Activated naive CD4-positive, alpha-beta T cell treated with anti-CD3 and anti-CD28 coated beads, Interleukin-2, amount 10 ng/mL, durations not matched to agents 7 days and 5 days (primary cell): Measurements from ENCODE around the gene OBSL1.
A peak's percentile ranks its signal among the peaks of the same experiment; 100 is the strongest.

ENCODE experiments used
- CTCF ChIA-PET: fragments of 350-600 bp; sonication (Branson Sonifier 250); formaldehyde crosslinking; loops from one replicate; lab custom pipeline; 2021; ENCODE audit warnings: antibody characterized with exemption; lab: Charles Lee
- DNase-seq: peaks from one replicate; pipeline ENCODE4 v3.0.0-alpha.2; 2020
- H3K27ac Mint-ChIP-seq: one replicate; pipeline ENCODE4 v1.8.0; 2021; ENCODE audit warnings: mild to moderate bottlenecking, moderate library complexity, mixed read lengths
- H3K27me3 Mint-ChIP-seq: one replicate; pipeline ENCODE4 v1.8.0; 2021; ENCODE audit warnings: mild to moderate bottlenecking, mixed read lengths
- H3K36me3 Mint-ChIP-seq: one replicate; pipeline ENCODE4 v1.8.0; 2021; ENCODE audit warnings: mixed read lengths
- H3K4me1 Mint-ChIP-seq: one replicate; pipeline ENCODE4 v1.8.0; 2021; ENCODE audit warnings: mixed read lengths
- H3K4me3 Mint-ChIP-seq: one replicate; pipeline ENCODE4 v1.8.0; 2021; ENCODE audit warnings: mild to moderate bottlenecking, moderate library complexity, mixed read lengths
- H3K9me3 Mint-ChIP-seq: one replicate; pipeline ENCODE4 v1.8.0; 2021; ENCODE audit warnings: mixed read lengths

OBSL1 gene

GRCh38 chr2:219520079-219520478 lies 51.3 kb downstream of the OBSL1 start:
- no peak overlapping the region for H3K27ac Mint-ChIP-seq

GRCh38 chr2:219519526-219519916 lies 51.8 kb downstream of the OBSL1 start:
- DNase-seq = no peak
- Mint-ChIP-seq H3K4me3 (no peak overlapping the region), H3K9me3 (no peaks in the 10 kb centered on the region), H3K4me1 (peaks cover 2% of the 10 kb centered on the region), H3K36me3 (no peaks in the 10 kb centered on the region), H3K27me3 (peaks cover 96% of the 10 kb centered on the region), H3K27ac (no peak overlapping the region)
- CTCF ChIA-PET = interaction anchor here (0.9 to 3.1 kb wide), 6 partner anchors 10 to 44 kb away, joined by 3 to 25 read pairs (median 7); a partner anchor contains a TSS

More at GRCh38 chr2:219520079-219520478, 51.3 kb downstream of the OBSL1 start:
- H3K4me1 Mint-ChIP-seq = peaks cover 2% of the 10 kb centered on the region
- no peak for DNase-seq
- no peak overlapping the region for H3K4me3 Mint-ChIP-seq
- peaks cover 96% of the 10 kb centered on the region for H3K27me3 Mint-ChIP-seq
- CTCF ChIA-PET = interaction anchor here (1.1 to 3.1 kb wide), 6 partner anchors 10 to 117 kb away, joined by 5 to 25 read pairs (median 8); no protein-coding TSS in a partner anchor
- no peaks in the 10 kb centered on the region for H3K36me3 Mint-ChIP-seq
- no peaks in the 10 kb centered on the region for H3K9me3 Mint-ChIP-seq

DNA sequence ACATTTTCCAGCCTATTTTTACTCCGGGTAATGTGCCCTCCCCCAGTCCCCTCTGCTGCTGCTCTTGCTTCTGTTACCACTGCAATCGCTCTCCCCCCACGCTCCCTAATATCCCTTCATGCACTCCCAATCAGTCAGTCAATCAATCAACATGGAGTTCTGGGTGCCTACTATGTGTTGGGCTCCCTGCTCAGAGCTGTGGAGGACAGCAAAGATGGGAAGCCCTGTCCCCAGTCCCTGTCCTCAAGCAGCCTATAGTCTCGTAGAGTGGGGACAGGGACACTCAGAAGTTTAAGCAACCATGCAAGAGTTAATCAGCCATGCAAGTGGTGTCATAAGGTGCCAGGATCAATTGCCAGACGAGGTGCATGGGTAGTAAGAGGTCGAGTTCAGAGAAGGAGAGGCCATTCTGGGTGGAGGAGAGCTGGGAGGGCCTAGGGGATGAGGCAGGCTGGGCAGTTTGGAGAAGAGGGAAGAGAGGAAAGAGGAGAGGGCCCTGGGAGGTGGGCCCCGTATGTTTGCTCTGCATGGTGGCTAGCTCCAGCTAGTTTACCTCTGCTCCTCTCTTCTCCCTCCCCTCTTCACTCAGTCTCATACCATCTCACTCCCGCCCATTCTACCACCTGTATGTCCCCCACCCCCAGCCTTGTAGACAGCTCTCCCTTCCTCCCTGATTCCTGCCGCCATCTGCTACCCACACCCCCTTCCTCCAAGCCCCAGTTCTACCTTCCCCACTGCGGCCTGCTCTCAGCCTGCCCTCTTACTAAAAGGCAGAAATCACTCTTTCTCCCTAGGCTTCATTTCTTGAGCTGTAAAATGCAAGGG lies 53.2 kb downstream of the OBSL1 start:
- CTCF ChIA-PET = interaction anchor here (1.2 to 3.1 kb wide), 4 partner anchors 9 to 25 kb away, joined by 3 to 25 read pairs (median 6); a partner anchor contains a TSS

GRCh38 chr2:219516888-219517287 lies 54.5 kb downstream of the OBSL1 start:
- no peaks in the 10 kb centered on the region for H3K9me3 Mint-ChIP-seq
- H3K4me1 Mint-ChIP-seq = peaks cover 4% of the 10 kb centered on the region
- H3K27ac Mint-ChIP-seq = no peak overlapping the region
- no peaks in the 10 kb centered on the region for H3K36me3 Mint-ChIP-seq
- CTCF ChIA-PET = interaction anchor here (0.6 to 1.2 kb wide), 3 partner anchors 17 to 370 kb away, joined by 3 read pairs; no protein-coding TSS in a partner anchor
- DNase-seq = no peak
- H3K27me3 Mint-ChIP-seq = peaks cover 96% of the 10 kb centered on the region
- H3K4me3 Mint-ChIP-seq = no peak overlapping the region

More for the DNA sequence above, 53.2 kb downstream of the OBSL1 start:
- Mint-ChIP-seq H3K36me3 (no peaks in the 10 kb centered on the region), H3K4me1 (peaks cover 6% of the 10 kb centered on the region), H3K27ac (no peak overlapping the region), H3K4me3 (no peak overlapping the region), H3K27me3 (peaks cover 96% of the 10 kb centered on the region), H3K9me3 (no peaks in the 10 kb centered on the region)
- no peak for DNase-seq

DNA sequence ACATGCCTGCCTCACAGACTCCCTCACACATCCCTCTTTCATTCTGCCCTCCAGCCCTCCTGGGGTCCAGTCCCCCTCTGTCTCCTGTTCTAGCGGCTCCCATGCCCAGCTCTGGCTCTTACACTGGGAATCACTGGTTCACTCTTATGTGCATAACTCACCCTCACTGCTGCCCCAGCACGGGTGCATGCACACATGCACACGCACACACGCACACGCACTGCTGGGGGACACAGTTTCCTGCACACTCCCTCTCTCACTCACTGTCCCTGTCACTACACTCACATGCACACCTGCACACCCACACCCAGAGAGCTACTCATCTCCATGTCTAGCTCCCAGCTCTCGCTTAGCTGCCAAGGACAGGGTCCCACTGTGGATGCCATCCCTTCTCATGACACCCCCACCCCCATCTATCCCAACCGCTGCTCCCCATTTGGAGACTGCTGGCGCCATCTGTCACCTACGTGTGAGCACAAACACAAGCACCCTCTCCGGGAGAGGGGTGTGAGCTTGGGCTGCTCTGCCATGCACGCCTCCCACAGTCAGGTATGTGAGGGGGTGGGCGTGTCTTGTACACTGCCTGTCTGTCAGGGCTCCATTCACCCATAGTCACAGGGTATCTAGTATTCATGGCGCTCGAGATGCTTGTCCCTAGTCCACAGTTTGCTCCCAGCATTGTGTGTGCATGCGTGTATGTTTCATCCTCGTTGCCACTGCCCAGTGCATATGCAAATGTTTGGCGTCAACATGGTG lies 55.3 kb downstream of the OBSL1 start:
- Mint-ChIP-seq H3K4me3 (no peak overlapping the region), H3K27me3 (peaks cover 96% of the 10 kb centered on the region), H3K9me3 (no peaks in the 10 kb centered on the region), H3K27ac (no peak overlapping the region), H3K4me1 (peaks cover 4% of the 10 kb centered on the region), H3K36me3 (no peaks in the 10 kb centered on the region)
- no peak for DNase-seq
- CTCF ChIA-PET = interaction anchor here (1.0 kb wide), 2 partner anchors 14 to 16 kb away, joined by 3 to 4 read pairs; no protein-coding TSS in a partner anchor

DNA sequence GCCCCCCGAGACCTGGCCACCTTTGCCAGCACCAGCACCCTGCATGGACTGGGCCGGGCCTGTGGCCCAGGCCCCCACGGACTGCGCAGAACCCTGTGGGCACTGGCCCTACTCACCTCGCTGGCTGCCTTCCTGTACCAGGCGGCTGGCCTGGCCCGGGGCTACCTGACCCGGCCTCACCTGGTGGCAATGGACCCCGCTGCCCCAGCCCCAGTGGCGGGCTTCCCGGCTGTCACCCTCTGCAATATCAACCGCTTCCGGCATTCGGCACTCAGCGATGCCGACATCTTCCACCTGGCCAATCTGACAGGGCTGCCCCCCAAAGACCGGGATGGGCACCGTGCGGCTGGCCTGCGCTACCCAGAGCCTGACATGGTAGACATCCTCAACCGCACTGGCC lies 56.5 kb downstream of the OBSL1 start:
- Mint-ChIP-seq H3K36me3 (no peaks in the 10 kb centered on the region), H3K27ac (no peak overlapping the region), H3K9me3 (no peaks in the 10 kb centered on the region), H3K4me3 (no peak overlapping the region), H3K27me3 (peaks cover 96% of the 10 kb centered on the region), H3K4me1 (peaks cover 10% of the 10 kb centered on the region)
- CTCF ChIA-PET = no interaction called here
- DNase-seq = no peak

DNA sequence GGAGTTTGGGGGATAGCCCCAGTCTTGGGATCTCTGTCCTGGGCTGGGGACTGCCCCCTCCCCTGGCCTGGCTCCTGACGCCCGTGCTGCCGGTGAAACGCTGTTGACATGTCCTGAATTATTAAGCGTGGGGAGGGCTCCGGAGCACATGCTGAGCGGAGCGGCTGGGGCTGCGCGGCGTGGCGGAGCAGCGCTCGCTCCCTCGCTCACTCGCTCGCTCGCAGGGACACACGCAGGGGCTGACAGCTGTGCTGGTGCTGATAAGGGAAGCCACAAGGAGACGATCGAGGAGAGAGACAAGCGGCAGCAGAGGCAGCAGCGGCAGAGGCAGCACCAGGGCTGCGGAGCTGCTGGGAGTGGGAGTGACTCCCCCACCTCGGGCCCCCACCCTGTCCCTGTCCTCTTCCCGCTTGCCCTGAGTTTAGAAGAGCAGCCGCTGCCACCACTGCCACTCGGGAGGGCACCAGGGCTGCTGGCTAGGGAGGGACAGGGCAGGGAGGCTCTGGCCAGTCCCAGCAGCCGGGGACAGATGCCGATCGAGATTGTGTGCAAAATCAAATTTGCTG lies 57.1 kb downstream of the OBSL1 start, which contains the start of gene ASIC4:
Gene ASIC4 (plus strand): TSS at position 287 of the 566 bp plus-strand sequence. CDS start 243 bp downstream, at position 530.
- H3K9me3 Mint-ChIP-seq = no peaks in the 10 kb centered on the region
- no peak within 1 kb of the TSS for H3K27ac Mint-ChIP-seq
- no peak for DNase-seq
- H3K27me3 Mint-ChIP-seq = peaks cover 96% of the 10 kb centered on the region
- no peak within 1 kb of the TSS for H3K4me3 Mint-ChIP-seq
- CTCF ChIA-PET = interaction anchor here (0.7 kb wide), 1 partner anchor 19 kb away, joined by 3 read pairs; a partner anchor contains a TSS
- H3K4me1 Mint-ChIP-seq = peaks cover 13% of the 10 kb centered on the region
- H3K36me3 Mint-ChIP-seq = no peaks in the 10 kb centered on the region

- no peak for DNase-seq
- Mint-ChIP-seq H3K4me1 (peaks cover 13% of the 10 kb centered on the region), H3K36me3 (no peaks in the 10 kb centered on the region), H3K27me3 (peaks cover 100% of the 10 kb centered on the region), H3K4me3 (no peak overlapping the region), H3K9me3 (no peaks in the 10 kb centered on the region), H3K27ac (no peak overlapping the region)
- CTCF ChIA-PET = interaction anchor here (0.7 to 1.1 kb wide), 2 partner anchors 13 to 18 kb away, joined by 3 read pairs; a partner anchor contains a TSS
Observed at GRCh38 chr2:219513787-219514186, 57.6 kb downstream of the OBSL1 start.

GRCh38 chr2:219512524-219513216 lies 58.7 kb downstream of the OBSL1 start:
- H3K4me3 Mint-ChIP-seq = no peak overlapping the region
- no peaks in the 10 kb centered on the region for H3K36me3 Mint-ChIP-seq
- H3K27ac Mint-ChIP-seq = no peak overlapping the region
- H3K4me1 Mint-ChIP-seq = peaks cover 13% of the 10 kb centered on the region
- H3K27me3 Mint-ChIP-seq = peaks cover 100% of the 10 kb centered on the region
- no peak for DNase-seq
- CTCF ChIA-PET = interaction anchor here (1.1 to 2.2 kb wide), 2 partner anchors 12 to 17 kb away, joined by 3 to 6 read pairs; no protein-coding TSS in a partner anchor
- no peaks in the 10 kb centered on the region for H3K9me3 Mint-ChIP-seq

DNA sequence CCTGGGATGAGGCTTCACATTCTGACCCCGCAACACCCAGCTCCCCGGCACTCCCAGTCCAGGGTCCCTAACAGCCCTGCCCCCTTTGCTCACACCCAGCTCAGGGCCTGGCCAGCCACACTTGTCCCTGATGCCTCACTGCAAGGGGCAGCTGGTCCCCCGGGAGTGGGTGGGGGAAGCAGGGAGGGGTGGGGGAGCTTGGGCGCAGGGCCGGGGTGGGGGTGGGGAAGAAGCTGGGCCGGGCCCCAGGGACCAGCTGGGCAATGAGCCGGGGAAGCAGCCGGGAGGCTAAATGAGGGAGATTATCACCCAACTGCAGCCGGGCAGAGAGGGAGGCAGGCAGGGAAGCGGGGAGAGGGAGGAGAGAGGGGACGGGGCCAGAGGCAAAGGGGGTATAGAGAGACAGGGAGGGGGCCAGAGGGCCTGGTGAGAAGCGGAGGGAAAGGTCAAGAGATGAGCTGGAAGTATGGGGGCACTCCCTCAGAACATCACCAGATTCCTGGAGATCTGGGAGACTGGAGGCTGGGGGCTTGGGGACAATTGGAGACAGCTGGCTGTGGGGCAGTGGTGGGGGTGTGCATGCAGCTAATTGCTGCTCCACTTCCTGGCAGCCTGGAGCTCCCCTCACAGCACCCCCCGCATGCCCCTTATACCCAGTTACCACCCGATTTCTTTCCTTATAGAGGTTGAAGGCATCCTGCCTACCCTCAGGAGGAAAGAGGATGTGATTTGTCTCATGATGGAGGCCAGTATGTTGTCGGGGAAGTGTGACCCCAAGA lies 59.6 kb downstream of the OBSL1 start:
- Mint-ChIP-seq H3K9me3 (no peaks in the 10 kb centered on the region), H3K36me3 (peaks cover under 1% of the 10 kb centered on the region), H3K4me1 (peaks cover 13% of the 10 kb centered on the region), H3K27me3 (peaks cover 92% of the 10 kb centered on the region), H3K4me3 (no peak overlapping the region), H3K27ac (no peak overlapping the region)
- CTCF ChIA-PET = interaction anchor here (0.7 to 3.6 kb wide), 6 partner anchors 10 to 18 kb away, joined by 3 to 25 read pairs (median 6); a partner anchor contains a TSS
- no peak for DNase-seq

DNA sequence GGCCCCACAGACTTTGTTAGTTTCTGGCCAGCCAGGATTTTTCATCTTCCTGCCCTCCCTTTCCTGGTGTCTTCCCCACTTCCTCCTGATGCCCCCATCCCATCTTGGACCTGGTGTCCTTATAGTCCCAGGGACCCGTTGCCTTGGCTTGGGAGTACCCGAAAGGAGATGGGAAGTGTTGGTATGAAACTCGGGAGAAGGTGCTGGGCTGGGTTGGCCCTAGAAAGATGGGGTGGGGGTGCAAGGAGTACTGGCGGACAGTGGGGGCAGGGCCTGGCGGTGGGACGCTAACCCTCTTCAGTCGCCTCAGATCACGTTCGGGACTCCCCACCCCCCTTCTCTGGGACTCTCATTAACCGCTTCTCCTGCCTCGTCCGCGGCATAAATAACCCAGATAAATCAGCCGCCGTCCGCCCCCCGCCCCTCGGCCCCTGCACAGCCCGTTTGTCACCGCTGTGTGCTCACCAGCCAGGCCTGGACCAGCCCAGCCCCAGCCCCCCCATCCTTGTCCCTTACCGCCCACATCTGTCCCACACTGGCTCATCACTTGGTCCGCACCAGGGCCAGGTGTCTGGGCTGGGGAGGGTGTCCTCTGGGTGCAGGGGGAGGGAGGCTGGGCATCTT lies 60.7 kb downstream of the OBSL1 start:
- no peak for DNase-seq
- H3K4me3 Mint-ChIP-seq = no peak overlapping the region
- H3K9me3 Mint-ChIP-seq = no peaks in the 10 kb centered on the region
- no peak overlapping the region for H3K27ac Mint-ChIP-seq
- H3K27me3 Mint-ChIP-seq = peaks cover 81% of the 10 kb centered on the region
- H3K36me3 Mint-ChIP-seq = peaks cover 3% of the 10 kb centered on the region
- H3K4me1 Mint-ChIP-seq = peaks cover 13% of the 10 kb centered on the region
- CTCF ChIA-PET = interaction anchor here (0.9 to 3.6 kb wide), 10 partner anchors 8 to 33 kb away, joined by 3 to 25 read pairs (median 8); a partner anchor contains a TSS

- CTCF ChIA-PET = interaction anchor here (0.6 to 3.6 kb wide), 13 partner anchors 9 to 1751 kb away, joined by 3 to 25 read pairs (median 8); partner anchors contain the start of gene GMPPA
- H3K27ac Mint-ChIP-seq = no peak overlapping the region
- no peaks in the 10 kb centered on the region for H3K9me3 Mint-ChIP-seq
- peaks cover 74% of the 10 kb centered on the region for H3K27me3 Mint-ChIP-seq
- peaks cover 13% of the 10 kb centered on the region for H3K4me1 Mint-ChIP-seq
- peak; percentile 68 for DNase-seq
- no peak overlapping the region for H3K4me3 Mint-ChIP-seq
- H3K36me3 Mint-ChIP-seq = peaks cover 3% of the 10 kb centered on the region
Observed at GRCh38 chr2:219509780-219510511, 61.4 kb downstream of the OBSL1 start.
